HG03139 (cell line): Measurements from ENCODE around the gene PANK4.
"Not testable (repeated sequence)": the region's sequence is repeated elsewhere in the genome, so short reads cannot be mapped to it uniquely, and the experiment has no call there.

ENCODE experiments used
- ATAC-seq: cut with Tn5 transposase; IDR thresholded peaks from one replicate; pipeline ENCODE4 v1.9.1; 2021; ENCODE audit not compliant: unreplicated experiment

PANK4 gene

GRCh38 chr1:2559509-2560298, 33.3 kb upstream of the PANK4 start:
- ATAC-seq = no peak

GRCh38 chr1:2558861-2559260, 32.5 kb upstream of the PANK4 start:
- ATAC-seq = no peak

GRCh38 chr1:2558420-2558819, 32.0 kb upstream of the PANK4 start:
- ATAC-seq = no peak

GRCh38 chr1:2557482-2558400, 31.3 kb upstream of the PANK4 start:
- ATAC-seq = no peak

- peak; percentile 15 for ATAC-seq
Observed at GRCh38 chr1:2556678-2557481, 30.5 kb upstream of the PANK4 start.

GRCh38 chr1:2556277-2556677, 29.9 kb upstream of the PANK4 start, which contains the start of gene TNFRSF14:
Gene TNFRSF14 (plus strand): TSS chr1:2556371. CDS start chr1:2556665, 294 bp downstream.
- ATAC-seq = peak; percentile 26

- ATAC-seq = peak; percentile 29
Observed at GRCh38 chr1:2555634-2556276, 29.4 kb upstream of the PANK4 start.

- ATAC-seq = no peak
Observed at GRCh38 chr1:2554621-2555387, 28.4 kb upstream of the PANK4 start.

- no peak for ATAC-seq
Observed at GRCh38 chr1:2553871-2554620, 27.6 kb upstream of the PANK4 start.

- ATAC-seq = not testable (repeated sequence)
Observed at GRCh38 chr1:2553076-2553475, 26.7 kb upstream of the PANK4 start.

GRCh38 chr1:2552189-2552588, 25.8 kb upstream of the PANK4 start:
- no peak for ATAC-seq

GRCh38 chr1:2551544-2551943, 25.1 kb upstream of the PANK4 start:
- ATAC-seq = not testable (repeated sequence)

GRCh38 chr1:2550309-2550861, 24.0 kb upstream of the PANK4 start:
- ATAC-seq = not testable (repeated sequence)

GRCh38 chr1:2549367-2550029, 23.1 kb upstream of the PANK4 start:
- not testable (repeated sequence) for ATAC-seq

GRCh38 chr1:2548068-2548589, 21.7 kb upstream of the PANK4 start:
- ATAC-seq = no peak

- no peak for ATAC-seq
Observed at GRCh38 chr1:2547210-2548067, 21.0 kb upstream of the PANK4 start.
